Liver (tissue), 9 donors: ENCODE measurements around the gene PATJ. TPM values are rescaled to one million over a fixed set of nuclear protein-coding genes. Genes with fewer than 3 reads are reported as not detected.

ENCODE experiments used
- DNase-seq: peaks from one replicate; pipeline ENCODE4 v3.0.0-alpha.2; 2017; ENCODE audit warnings: low spot score
- H3K27ac ChIP-seq, 2 donors: one replicate each; pipeline ENCODE4 v1.7.0; 2013; ENCODE audit warnings: inconsistent platforms in 2 of 2, low read length in 2 of 2, control low read depth in 1 of 2, low read depth in 1 of 2, mild to moderate bottlenecking in 1 of 2
- H3K27me3 ChIP-seq, 4 donors: one replicate each; pipeline versions ENCODE4 v1.6.1 to v1.7.0; 2013; ENCODE audit warnings: low read length in 3 of 4, inconsistent platforms in 1 of 4, mild to moderate bottlenecking in 1 of 4, moderate library complexity in 1 of 4; ENCODE audit not compliant: control insufficient read depth in 4 of 4, insufficient read depth in 4 of 4
- H3K36me3 ChIP-seq, 4 donors: one replicate each; pipeline versions ENCODE4 v1.6.1 to v1.7.0; 2013; ENCODE audit warnings: low read length in 3 of 4, mild to moderate bottlenecking in 3 of 4, low read depth in 1 of 4, moderate library complexity in 1 of 4; ENCODE audit not compliant: control insufficient read depth in 4 of 4, insufficient read depth in 3 of 4
- H3K4me1 ChIP-seq, 4 donors: one replicate each; pipeline versions ENCODE4 v1.6.1 to v1.7.0; 2013; ENCODE audit warnings: low read length in 3 of 4, mild to moderate bottlenecking in 3 of 4, moderate library complexity in 1 of 4; ENCODE audit not compliant: control insufficient read depth in 4 of 4, insufficient read depth in 4 of 4
- H3K4me3 ChIP-seq, 3 donors: one replicate each; pipeline versions ENCODE4 v1.6.1 to v1.7.0; 2013; ENCODE audit warnings: low read length in 3 of 3, control low read depth in 1 of 3, low read depth in 1 of 3, mild to moderate bottlenecking in 1 of 3
- H3K9ac ChIP-seq, 2 donors: one replicate each; pipeline ENCODE4 v1.7.0; 2013; ENCODE audit warnings: low read length in 2 of 2, mild to moderate bottlenecking in 2 of 2, moderate library complexity in 2 of 2, control low read depth in 1 of 2, low read depth in 1 of 2
- H3K9me3 ChIP-seq, 4 donors: one replicate each; pipeline versions ENCODE4 v1.6.1 to v1.7.0; 2013; ENCODE audit warnings: low read length in 3 of 4; ENCODE audit not compliant: control insufficient read depth in 4 of 4
- EGR1 ChIP-seq, 2 donors: IDR thresholded peaks; 2 replicates each; pipeline ENCODE4 v1.6.1; 2016 to 2018; ENCODE audit warnings: antibody characterized with exemption in 2 of 2, low read depth in 2 of 2
- FOXA1 ChIP-seq: IDR thresholded peaks from 2 replicates; pipeline ENCODE4 v1.6.1; 2016; ENCODE audit warnings: antibody characterized with exemption
- FOXA2 ChIP-seq: IDR thresholded peaks from 2 replicates; pipeline ENCODE4 v1.6.1; 2016; ENCODE audit warnings: antibody characterized with exemption
- GABPA ChIP-seq, 2 donors: IDR thresholded peaks in 1 of 2; conservative IDR thresholded peaks in 1 of 2; 2 replicates each; pipeline ENCODE4 v1.6.1; 2016; ENCODE audit warnings: antibody characterized with exemption in 2 of 2, mild to moderate bottlenecking in 1 of 2, moderate library complexity in 1 of 2
- HNF4A ChIP-seq, 2 donors: conservative IDR thresholded peaks; 2 replicates each; pipeline ENCODE4 v1.6.1; 2016; ENCODE audit warnings: antibody characterized with exemption in 2 of 2, mild to moderate bottlenecking in 2 of 2
- HNF4G ChIP-seq: IDR thresholded peaks from 2 replicates; pipeline ENCODE4 v1.6.1; 2016; ENCODE audit warnings: antibody characterized with exemption
- JUND ChIP-seq, 2 donors: IDR thresholded peaks; 2 replicates each; pipeline ENCODE4 v1.6.1; 2016; ENCODE audit warnings: antibody characterized with exemption in 2 of 2
- NR2F2 ChIP-seq: IDR thresholded peaks from 2 replicates; pipeline ENCODE4 v1.6.1; 2016; ENCODE audit warnings: antibody characterized with exemption
- RAD21 ChIP-seq, 2 donors: IDR thresholded peaks; 2 replicates each; pipeline ENCODE4 v1.6.1; 2016; ENCODE audit warnings: antibody characterized with exemption in 2 of 2, mild to moderate bottlenecking in 2 of 2
- RXRA ChIP-seq, 2 donors: IDR thresholded peaks; 2 replicates each; pipeline ENCODE4 v1.6.1; 2017 to 2018; ENCODE audit warnings: antibody characterized with exemption in 2 of 2, mild to moderate bottlenecking in 1 of 2
- SP1 ChIP-seq: IDR thresholded peaks from 2 replicates; pipeline ENCODE4 v1.6.1; 2018; ENCODE audit warnings: antibody characterized with exemption, mild to moderate bottlenecking
- TAF1 ChIP-seq: conservative IDR thresholded peaks from 2 replicates; pipeline ENCODE4 v1.6.1; 2016; ENCODE audit warnings: antibody characterized with exemption, mild to moderate bottlenecking
- YY1 ChIP-seq: IDR thresholded peaks from 2 replicates; pipeline ENCODE4 v1.6.1; 2016; ENCODE audit warnings: antibody characterized with exemption, mild to moderate bottlenecking
- WGBS: extraction: QIAGEN DNeasy Blood & Tissue Kit; methylation state at CpG from one replicate; pipeline ENCODE4 v1.1.7; 2013; 5-methylcytosine and 5-hydroxymethylcytosine counted together
- polyA plus RNA-seq, 2 donors: library from polyadenylated mRNA; stranded (reverse) in 1 of 2; unstranded in 1 of 2; fragments of 200-250 nt in 1 of 2; fragments of >200 nt in 1 of 2; fragmentation: Nextera tagmentation in 1 of 2; extraction: Ambion mirVana in 1 of 2; gene quantifications; one replicate each; pipeline versions ENCODE4 v1.2.1 to v1.2.3, GENCODE V29; 2013 to 2015
- total RNA-seq, 2 donors: library from RNA; depleted of rRNA; stranded (reverse); fragments of >200 nt; gene quantifications; one replicate each; pipeline ENCODE4 v1.2.3, GENCODE V29; 2014
- TF ChIP-seq, protein P1 (sequence below): IDR thresholded peaks from 2 replicates; pipeline ENCODE4 v1.6.1; 2016; ENCODE audit warnings: antibody characterized with exemption
- TF ChIP-seq, protein P2 (sequence below): fragments of 150-350 bp; IDR thresholded peaks from 2 replicates; pipeline ENCODE4 v1.5.1; 2017; ENCODE audit warnings: improper control_type of control experiment, low read depth, low read length; ENCODE audit not compliant: missing input control
- TF ChIP-seq, protein P3 (sequence below): IDR thresholded peaks from 2 replicates; pipeline ENCODE4 v1.6.1; 2016; ENCODE audit warnings: antibody characterized with exemption, mild to moderate bottlenecking
- TF ChIP-seq, protein P4 (sequence below): IDR thresholded peaks from 2 replicates; pipeline ENCODE4 v1.6.1; 2016; ENCODE audit warnings: antibody characterized with exemption
- TF ChIP-seq, protein P5 (sequence below): IDR thresholded peaks from 2 replicates; pipeline ENCODE4 v1.6.1; 2016; ENCODE audit warnings: antibody characterized with exemption
- donor health status: healthy.
- donor health status: healthy.
- donor health status: healthy.
- donor health status: healthy.
- donor health status: healthy.

PATJ gene
- total and polyA plus RNA-seq, 4 donors, result 5.7 to 29.8 (median 9.0) TPM

DNA sequence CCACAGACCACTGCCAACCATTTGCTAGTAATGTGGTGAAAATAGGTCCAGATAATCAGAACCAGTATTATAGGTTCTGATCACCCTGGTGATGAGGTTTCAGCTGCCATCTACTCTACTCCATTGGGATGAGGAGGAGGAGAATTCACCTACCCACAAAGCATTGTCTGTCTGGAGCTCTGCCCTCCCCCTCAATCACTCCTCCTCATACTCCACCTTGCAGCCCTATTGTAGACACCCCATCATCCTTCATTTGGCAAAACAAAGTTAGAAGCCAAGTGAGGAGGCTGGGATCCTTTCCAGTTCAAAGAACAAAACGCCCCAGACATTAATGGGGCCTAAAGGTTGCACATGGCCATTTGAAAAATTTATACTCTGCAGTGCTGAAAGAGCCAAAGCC, 295.0 kb downstream of the PATJ start:
- no peaks in the 10 kb centered on the region for H3K36me3 ChIP-seq
- no peaks in the 10 kb centered on the region for H3K27me3 ChIP-seq
- H3K27ac ChIP-seq, result no peak overlapping the region
- no peak for TF ChIP-seq FOXA2
- TF ChIP-seq, protein P1, sequence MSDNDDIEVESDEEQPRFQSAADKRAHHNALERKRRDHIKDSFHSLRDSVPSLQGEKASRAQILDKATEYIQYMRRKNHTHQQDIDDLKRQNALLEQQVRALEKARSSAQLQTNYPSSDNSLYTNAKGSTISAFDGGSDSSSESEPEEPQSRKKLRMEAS, result no peak
- TF ChIP-seq, protein P2, sequence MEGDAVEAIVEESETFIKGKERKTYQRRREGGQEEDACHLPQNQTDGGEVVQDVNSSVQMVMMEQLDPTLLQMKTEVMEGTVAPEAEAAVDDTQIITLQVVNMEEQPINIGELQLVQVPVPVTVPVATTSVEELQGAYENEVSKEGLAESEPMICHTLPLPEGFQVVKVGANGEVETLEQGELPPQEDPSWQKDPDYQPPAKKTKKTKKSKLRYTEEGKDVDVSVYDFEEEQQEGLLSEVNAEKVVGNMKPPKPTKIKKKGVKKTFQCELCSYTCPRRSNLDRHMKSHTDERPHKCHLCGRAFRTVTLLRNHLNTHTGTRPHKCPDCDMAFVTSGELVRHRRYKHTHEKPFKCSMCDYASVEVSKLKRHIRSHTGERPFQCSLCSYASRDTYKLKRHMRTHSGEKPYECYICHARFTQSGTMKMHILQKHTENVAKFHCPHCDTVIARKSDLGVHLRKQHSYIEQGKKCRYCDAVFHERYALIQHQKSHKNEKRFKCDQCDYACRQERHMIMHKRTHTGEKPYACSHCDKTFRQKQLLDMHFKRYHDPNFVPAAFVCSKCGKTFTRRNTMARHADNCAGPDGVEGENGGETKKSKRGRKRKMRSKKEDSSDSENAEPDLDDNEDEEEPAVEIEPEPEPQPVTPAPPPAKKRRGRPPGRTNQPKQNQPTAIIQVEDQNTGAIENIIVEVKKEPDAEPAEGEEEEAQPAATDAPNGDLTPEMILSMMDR, result no peak
- TF ChIP-seq, protein P3, sequence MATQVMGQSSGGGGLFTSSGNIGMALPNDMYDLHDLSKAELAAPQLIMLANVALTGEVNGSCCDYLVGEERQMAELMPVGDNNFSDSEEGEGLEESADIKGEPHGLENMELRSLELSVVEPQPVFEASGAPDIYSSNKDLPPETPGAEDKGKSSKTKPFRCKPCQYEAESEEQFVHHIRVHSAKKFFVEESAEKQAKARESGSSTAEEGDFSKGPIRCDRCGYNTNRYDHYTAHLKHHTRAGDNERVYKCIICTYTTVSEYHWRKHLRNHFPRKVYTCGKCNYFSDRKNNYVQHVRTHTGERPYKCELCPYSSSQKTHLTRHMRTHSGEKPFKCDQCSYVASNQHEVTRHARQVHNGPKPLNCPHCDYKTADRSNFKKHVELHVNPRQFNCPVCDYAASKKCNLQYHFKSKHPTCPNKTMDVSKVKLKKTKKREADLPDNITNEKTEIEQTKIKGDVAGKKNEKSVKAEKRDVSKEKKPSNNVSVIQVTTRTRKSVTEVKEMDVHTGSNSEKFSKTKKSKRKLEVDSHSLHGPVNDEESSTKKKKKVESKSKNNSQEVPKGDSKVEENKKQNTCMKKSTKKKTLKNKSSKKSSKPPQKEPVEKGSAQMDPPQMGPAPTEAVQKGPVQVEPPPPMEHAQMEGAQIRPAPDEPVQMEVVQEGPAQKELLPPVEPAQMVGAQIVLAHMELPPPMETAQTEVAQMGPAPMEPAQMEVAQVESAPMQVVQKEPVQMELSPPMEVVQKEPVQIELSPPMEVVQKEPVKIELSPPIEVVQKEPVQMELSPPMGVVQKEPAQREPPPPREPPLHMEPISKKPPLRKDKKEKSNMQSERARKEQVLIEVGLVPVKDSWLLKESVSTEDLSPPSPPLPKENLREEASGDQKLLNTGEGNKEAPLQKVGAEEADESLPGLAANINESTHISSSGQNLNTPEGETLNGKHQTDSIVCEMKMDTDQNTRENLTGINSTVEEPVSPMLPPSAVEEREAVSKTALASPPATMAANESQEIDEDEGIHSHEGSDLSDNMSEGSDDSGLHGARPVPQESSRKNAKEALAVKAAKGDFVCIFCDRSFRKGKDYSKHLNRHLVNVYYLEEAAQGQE, result no peak
- TF ChIP-seq RAD21 (IDR thresholded peaks at IDR 0.05), result no peak
- TF ChIP-seq NR2F2, result no peak
- TF ChIP-seq RXRA (IDR thresholded peaks at IDR 0.05), result no peak
- no peak for TF ChIP-seq HNF4G
- TF ChIP-seq YY1, result no peak
- TF ChIP-seq GABPA (IDR thresholded peaks at IDR 0.05 in 1 of 2, conservative IDR thresholded peaks at IDR 0.05 in 1 of 2), result no peak
- TF ChIP-seq, protein P4, sequence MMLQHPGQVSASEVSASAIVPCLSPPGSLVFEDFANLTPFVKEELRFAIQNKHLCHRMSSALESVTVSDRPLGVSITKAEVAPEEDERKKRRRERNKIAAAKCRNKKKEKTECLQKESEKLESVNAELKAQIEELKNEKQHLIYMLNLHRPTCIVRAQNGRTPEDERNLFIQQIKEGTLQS, result no peak
- TF ChIP-seq FOXA1, result no peak
- TF ChIP-seq HNF4A (conservative IDR thresholded peaks at IDR 0.05), result no peak
- TF ChIP-seq EGR1 (IDR thresholded peaks at IDR 0.05; ENCODE audit: low read depth in 2 of 2), result no peak
- TF ChIP-seq SP1, result no peak
- no peak for TF ChIP-seq JUND (IDR thresholded peaks at IDR 0.05)
- TF ChIP-seq, protein P5, sequence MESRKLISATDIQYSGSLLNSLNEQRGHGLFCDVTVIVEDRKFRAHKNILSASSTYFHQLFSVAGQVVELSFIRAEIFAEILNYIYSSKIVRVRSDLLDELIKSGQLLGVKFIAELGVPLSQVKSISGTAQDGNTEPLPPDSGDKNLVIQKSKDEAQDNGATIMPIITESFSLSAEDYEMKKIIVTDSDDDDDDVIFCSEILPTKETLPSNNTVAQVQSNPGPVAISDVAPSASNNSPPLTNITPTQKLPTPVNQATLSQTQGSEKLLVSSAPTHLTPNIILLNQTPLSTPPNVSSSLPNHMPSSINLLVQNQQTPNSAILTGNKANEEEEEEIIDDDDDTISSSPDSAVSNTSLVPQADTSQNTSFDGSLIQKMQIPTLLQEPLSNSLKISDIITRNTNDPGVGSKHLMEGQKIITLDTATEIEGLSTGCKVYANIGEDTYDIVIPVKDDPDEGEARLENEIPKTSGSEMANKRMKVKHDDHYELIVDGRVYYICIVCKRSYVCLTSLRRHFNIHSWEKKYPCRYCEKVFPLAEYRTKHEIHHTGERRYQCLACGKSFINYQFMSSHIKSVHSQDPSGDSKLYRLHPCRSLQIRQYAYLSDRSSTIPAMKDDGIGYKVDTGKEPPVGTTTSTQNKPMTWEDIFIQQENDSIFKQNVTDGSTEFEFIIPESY, result no peak
- TF ChIP-seq TAF1, result no peak
- no peak overlapping the region for H3K9ac ChIP-seq
- no peak overlapping the region for H3K4me3 ChIP-seq
- no peaks in the 10 kb centered on the region for H3K4me1 ChIP-seq
- WGBS, result 74% methylated on average over 1 of the region's 1 CpG
- H3K9me3 ChIP-seq, result no peaks in the 10 kb centered on the region
- no peak for DNase-seq
